GM19238 (cell line): Measurements from ENCODE around the gene PSG7.
"Not testable (repeated sequence)": the region's sequence is repeated elsewhere in the genome, so short reads cannot be mapped to it uniquely, and the experiment has no call there.

ENCODE experiments used
- DNase-seq: peaks from one replicate; pipeline ENCODE4 v3.0.0; 2011; ENCODE audit warnings: low spot score; ENCODE audit not compliant: insufficient read length

The PSG7 gene

DNA sequence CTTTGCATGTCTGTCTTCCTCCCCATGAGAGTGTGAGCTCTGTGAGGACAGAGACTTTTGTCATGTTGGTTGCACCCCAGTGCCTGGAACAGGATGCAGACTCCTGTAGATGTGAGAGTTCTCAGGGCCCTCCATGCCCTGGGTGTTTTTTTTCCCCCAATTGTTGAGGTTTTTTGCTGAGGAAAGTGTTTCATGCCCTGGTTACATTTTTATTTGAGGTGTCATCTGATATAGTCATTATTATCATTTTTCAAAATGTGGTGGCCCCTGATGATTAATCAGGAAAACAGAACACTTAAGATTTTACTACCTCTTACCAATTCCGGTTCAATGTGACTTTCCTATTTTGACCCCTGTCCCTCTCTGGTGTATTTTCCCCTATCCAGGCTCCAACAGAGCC, 20.1 kb downstream of the PSG7 start:
- not testable (repeated sequence) for DNase-seq

DNA sequence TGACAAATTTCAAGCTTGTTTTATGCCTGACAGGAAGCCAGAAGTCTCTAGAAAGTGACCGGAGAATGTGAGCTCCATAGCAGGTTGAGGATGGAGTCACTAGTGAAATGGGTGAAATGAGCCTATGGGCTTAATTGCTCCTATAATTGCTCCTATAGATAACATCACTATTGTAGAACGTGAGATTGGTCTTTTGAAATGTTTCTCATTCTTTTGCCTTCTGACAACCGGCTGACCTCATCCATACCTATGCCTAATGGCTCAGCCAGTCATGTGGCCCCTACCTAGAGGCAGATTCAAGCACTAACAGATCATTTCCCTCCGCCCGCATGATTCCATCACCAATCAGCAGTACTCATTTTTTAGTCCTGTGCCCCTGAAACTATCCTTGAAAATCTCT, 23.5 kb downstream of the PSG7 start:
- DNase-seq: not testable (repeated sequence)

DNA sequence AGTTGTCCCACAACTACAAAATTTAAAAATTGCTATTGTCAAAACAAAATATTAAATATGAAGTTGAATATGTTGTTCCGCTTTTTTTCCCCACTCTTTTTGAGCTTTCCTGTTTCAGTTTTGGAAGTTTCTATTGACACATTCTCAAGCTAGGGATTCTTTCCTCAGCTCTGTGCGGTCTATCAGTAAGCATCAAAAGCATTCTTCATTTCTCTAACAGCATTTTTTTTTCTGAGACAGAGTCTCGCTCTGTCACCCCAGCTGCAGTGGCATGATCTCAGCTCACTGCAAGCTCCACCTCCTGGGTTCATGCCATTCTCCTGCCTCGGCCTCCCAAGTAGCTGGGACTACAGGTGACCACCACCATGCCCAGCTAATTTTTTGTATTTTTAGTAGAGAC, 24.1 kb downstream of the PSG7 start:
- DNase-seq: not testable (repeated sequence)

DNA sequence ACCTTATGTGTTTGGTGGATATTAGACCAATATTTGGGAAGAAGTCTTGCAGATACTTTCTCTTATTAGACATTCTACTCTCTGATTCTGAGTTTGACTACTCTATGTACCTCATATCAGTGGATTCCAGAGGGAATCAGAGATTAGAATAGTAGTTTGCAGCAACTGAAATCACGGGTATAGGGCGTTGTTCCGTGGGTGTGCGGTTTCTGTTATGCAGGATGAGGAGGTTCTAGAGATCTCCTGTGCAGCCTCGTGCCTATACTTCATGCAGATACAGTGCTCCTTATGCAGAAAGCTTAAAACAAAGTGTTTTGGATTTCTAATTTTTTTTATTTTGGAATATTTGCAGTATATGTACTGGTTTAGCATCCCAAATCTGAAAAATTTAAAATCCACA, 25.3 kb downstream of the PSG7 start:
- not testable (repeated sequence) for DNase-seq

DNA sequence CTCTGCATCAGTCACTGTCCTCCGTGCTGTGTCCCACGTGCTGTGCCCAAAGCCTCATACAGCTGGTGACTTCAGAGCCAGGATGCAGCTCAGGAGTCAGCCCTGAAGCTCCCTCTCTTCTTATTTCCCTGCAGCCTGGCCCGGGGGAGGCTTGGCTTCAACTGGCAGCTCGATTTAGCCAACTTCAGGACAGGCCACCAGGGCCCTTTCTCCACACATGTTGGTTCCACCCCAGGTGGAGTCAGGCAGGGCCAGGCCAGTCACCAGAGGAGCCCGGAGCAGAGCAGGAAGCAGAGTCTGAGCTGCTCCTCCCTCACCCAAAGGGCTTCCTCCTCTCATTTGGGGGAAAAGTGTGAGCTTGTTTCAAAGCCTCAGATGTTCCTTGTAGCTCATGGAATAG, 30.8 kb downstream of the PSG7 start:
- DNase-seq: not testable (repeated sequence)

DNA sequence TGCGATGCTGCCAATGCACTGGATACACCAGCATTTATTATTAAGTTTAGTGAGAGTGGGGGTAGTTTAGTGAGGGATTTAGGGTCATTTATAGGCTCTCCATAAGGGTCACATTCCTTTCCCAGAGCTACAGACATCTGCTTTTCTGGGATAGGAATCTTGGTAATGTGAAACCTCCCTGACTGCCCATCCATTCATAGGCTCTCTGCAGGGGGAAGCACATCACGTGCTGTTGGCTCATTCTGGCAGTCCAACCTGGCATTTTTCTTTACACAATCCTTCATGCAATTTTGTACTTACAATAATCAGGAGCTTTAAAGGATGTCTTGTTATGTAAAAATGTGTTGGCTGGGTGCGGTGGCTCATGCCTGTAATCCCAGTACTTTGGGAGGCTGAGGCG, 36.4 kb downstream of the PSG7 start:
- not testable (repeated sequence) for DNase-seq

DNA sequence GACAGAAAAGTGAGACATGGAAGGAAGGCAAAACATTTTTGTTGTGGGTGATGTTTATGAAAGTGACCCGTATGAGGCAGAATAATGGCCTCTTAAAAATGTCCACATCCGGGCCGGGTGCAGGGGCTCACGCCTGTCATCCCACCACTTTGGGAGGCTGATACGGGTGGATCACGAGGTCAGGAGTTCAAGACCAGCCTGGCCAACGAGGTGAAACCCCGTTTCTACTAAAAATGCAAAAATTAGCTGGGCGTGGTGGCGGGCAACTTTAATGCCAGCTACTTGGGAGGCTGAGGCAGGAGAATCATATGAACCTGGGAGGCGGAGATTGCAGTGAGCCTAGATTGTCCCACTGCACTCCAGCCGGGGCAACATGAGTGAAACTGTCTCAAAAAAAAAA, 37.3 kb downstream of the PSG7 start:
- DNase-seq: not testable (repeated sequence)

DNA sequence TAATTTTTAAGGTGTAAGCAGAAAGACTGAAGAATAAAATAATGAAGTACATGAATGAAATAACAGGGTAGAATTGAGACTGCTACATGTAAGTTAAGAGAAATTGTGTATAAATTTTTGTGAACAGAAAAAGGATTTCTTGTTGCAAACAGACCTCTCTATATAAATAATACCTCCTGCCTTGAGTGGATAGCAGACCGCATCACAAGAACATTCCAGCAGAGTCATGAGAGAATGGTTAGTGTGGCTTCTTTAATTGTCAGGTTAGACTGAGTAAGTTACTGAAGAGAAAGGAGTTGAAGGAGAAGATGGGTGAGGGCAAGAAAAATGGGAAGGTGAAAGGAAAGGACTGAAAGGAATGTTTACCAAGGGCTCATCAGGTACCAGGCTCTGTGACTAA, 37.9 kb downstream of the PSG7 start:
- DNase-seq: not testable (repeated sequence)

DNA sequence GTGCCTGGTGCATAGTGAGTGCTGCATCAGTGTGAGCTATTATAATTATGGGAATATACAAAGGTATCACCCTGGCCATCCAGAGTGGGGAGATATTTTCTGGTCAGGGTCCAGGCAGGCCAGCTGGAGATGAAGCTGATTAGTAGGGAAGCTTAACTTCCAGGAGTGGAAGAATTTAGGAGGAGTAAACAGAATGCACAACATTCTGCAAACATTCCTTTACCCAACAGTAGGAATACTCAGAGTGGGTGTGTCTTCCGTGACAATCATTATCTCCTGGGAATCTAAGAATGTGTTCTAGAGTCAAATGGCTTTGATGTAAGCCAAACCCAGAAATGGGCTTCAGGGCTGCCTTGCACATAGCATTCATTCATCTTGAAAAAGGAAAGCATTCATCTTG, 38.4 kb downstream of the PSG7 start:
- not testable (repeated sequence) for DNase-seq

DNA sequence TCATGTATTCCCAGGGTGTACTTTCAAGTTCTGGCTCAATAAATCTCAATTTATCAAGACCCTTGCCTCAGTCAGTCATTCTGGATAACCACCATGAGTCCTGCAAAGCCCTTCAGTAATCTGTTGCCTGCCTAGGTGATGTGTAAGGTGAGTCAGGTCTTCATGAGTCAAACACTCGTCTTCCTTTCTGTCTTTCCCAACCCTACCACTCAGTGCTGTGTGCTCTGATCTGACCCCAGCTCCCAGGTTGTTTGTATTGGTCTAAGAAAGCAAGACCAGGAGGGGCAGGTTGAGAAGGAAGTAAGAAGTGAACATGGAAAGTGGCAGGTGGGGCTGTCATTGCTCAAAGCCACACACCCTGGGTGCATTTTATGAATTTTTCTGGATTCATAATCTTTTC, 39.3 kb downstream of the PSG7 start:
- not testable (repeated sequence) for DNase-seq

DNA sequence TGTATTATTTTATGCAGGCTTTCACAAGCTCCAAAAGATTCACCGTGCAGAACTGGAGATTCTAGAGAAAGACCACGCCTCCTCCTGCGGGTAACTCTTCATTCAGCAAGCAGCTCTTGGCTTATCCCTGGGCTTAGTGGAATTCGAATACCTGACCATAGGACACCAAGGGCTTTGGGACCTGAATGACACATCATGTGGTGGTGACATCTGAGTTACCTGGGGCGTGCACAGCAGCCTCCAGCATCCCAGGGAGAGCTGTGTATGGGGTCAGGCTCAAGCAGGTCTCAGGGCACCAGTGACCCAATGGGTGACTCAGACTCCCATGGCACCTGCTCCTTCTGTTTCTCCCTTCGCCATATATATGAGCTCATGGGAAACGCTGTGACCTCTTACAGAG, 46.6 kb downstream of the PSG7 start:
- DNase-seq: not testable (repeated sequence)

DNA sequence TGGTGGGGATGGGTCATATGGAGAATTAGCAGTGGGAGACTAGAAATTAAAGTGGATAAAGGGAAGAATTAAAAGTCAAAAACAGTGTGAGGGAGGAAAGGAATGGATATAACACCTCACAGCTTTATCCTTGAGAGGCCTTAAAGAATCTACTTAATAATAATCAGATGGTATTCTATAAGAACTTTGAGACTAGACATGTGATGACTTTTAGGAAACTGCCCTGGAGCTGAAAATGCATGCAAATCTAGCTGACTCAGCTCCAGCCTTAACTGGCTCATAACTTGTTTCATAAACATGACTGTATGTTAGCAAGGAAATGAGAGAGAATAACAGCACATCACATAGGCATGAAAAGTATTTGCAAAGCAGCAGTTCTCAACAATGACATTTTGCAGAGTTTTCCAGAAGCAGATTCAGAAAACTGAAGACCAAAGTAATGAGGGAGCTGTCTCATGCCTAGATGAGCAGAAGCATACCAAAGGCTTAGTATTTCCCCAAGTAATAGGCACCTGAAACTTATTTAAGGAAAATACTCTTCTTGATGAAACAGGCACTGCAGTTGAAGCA, 49.0 kb downstream of the PSG7 start:
- DNase-seq: not testable (repeated sequence)

DNA sequence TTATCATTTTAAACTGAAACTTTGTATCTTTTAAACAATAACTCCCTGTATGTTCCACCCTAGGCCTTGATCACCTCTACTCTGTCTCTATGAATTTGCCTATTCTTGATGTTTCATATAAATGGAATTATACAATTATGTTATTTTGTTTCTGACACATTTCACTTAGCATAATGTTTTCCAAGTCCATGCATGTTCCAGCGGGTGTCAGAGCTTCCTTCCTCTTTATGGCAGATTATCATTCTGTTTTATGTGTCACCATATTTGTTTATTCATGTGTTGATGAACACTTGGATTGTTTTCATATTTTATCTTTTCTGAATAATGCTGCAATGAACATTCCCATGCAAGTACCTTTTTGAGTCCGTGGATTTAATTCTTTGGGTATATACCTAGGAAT, 54.3 kb downstream of the PSG7 start:
- DNase-seq: not testable (repeated sequence)

DNA sequence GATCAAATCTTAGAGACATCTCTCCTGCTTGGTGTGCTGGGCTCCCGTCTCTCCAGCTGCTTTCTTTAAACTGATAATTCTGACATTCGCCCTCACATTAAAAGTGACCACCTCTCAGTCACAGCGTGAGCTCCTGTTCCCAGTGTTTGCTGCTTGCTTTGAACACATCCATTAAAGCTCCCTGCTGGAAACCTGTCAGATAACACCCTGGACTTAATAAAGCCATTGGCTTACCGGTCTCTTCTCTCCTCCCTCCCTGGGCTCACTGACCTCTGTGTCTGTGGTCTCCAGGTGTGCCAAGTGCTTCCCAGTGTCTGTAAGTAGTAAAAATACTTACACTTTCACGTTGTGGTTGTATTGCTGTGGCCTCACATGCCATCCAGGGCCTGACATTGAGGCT, 55.0 kb downstream of the PSG7 start:
- DNase-seq: not testable (repeated sequence)

DNA sequence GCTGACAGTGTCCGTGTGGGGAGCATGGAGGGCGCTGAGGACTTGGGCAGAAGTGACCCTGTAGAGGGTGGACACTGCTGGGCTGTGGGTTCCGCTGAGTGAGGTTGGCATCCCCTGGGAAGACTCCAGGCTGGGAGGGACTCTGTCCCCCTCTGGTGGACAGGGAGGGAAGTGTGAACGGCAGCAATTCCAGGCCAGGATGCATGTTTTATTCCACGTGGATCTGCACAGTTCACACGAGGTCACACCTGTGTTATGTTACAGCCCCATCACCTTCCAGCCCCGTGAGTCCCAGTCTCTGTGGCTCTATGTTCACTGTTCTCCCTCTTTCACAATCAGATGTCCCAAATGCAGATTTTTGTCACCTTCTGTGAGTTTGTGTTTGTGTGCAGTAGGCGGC, 55.7 kb downstream of the PSG7 start:
- DNase-seq: not testable (repeated sequence)

DNA sequence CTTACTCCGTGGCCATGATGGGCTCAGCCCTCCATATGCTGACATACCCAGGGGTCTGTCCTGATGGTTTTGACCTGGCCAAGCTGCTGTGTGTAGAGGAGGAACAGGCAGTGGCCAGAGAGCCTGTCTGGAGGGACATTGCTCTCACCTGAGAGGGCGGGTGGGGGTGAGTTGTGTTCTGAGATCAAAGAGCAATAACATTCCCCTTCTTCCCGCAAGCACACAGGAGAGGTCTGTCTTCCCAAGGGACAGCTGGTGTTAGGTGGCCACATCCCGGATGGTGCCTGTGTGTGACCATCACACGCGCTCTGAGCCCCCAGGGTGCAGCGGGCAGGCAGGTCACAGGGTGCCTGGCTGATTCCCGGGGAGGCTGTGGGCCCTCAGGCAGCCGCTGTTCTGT, 56.4 kb downstream of the PSG7 start:
- DNase-seq: not testable (repeated sequence)

DNA sequence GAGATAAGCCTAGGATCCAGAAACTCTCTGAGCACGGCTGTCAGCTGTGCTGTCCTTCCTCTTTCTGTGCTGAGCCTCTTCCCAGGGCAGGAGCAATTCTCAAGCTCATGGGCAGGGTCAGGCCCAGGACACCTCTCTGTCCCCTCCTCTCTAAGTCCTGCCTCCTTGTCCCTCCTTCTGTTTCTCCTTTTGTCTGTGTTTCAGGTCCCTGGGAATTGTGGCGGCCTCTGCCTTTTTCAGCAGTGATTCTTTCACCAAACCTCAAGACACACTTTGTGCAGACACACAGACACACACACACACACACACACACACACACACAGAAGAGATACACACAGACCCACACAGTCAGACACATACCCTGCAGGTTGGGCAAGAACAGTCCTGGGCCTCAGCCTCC, 57.4 kb downstream of the PSG7 start, which contains the start of gene PSG1:
TSS of gene PSG1 (minus strand) at position 101 of the 400 bp plus-strand sequence. CDS start 132 bp downstream, outside the sequence.
- DNase-seq: no peak

DNA sequence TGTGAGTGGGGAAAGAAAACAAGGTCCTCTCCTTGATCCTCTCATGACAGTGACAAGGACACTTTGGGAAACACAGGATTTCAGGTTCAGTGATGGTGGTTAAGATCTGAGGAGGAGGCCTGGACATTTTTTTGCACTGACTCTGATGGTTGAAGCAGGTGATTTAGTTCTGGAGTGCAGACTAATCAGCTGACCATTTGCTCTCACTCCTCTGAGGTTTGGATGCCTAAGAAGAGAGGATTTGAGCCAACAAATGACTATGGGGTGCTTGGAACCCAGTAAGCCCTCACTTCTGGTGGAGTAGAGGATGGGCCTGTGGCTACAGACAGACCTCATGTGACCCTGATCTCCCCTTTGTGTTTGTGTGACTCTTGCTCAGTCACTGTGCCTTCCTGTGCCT, 60.4 kb downstream of the PSG7 start:
- DNase-seq: not testable (repeated sequence)

DNA sequence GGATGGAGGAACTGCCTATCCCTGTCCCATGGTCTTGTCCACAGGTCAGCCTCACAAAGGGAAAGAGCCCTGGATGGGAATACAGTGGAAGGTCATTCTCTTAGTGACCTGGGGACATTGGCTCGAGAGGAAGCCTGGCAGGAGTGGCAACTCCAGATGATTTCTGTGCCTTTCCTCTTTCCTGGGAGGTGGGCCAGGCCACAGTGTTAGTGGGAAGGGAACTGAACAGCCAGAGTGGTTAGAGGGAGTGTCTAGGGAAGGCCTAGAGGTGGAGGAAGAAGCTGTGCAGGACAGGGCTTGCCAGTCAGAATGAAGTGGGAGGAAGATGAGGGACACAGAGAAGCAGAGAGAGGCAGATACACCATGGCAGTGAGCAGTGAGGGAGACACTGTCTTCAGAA, 61.1 kb downstream of the PSG7 start:
- not testable (repeated sequence) for DNase-seq

DNA sequence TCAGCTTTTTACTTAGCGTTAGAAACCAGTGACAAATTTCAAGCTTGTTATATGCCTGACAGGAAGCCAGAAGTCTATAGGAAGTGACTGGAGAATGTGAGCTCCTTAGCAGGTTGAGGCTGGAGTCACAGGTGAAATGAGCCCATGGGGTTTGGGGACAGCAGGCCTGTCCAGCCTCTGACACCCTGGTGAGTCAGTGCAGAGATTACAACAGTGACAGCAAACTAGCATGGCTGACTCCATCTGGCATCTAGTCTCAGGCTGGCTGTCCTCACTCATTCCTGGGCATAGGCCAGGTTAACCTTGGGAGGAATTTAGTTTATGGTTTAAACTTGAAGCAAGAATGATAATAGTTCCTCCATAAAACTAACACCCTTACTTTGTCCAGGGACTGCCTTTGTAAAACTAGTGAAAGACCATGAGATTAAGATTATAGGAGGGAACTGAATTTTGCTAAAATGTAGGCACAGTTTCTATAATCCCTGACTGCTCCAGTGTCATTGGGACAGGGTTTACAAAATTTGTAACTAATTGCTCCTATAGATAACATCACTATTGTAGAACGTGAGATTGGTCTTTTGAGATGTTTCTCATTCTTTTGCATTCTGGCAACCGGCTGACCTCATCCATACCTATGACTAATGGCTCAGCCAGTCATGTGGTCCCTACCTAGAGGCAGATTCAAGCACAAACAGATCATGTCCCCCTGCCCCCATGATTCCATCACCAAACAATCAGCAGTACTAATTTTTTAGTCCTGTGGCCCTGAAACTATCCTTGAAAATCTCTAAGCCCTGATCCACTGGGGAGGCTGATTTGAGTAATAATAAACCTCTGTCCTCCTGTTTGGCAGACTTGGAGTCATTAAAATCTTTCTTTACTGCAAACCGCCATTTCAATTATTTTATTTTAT, 61.9 kb downstream of the PSG7 start:
- DNase-seq: not testable (repeated sequence)

DNA sequence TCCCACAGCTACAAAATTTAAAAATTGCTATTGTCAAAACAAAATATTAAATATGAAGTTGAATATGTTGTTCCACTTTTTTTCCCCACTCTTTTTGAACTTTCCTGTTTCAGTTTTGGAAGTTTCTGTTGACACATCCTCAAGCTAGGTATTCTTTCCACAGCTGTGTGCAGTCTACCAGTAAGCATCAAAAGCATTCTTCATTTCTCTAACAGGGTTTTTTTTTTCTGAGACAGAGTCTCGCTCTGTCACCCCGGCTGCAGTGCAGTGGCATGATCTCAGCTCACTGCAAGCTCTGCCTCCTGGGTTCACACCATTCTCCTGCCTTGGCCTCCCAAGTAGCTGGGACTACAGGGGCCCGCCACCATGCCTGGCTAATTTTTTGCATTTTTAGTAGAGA, 62.9 kb downstream of the PSG7 start:
- DNase-seq: not testable (repeated sequence)
